GM23338 (cell line): ENCODE data around the gene AGO1. TPM values are rescaled to one million over a fixed set of nuclear protein-coding genes. Genes with fewer than 3 reads are reported as not detected.
"Not testable (repeated sequence)": the region's sequence is repeated elsewhere in the genome, so short reads cannot be mapped to it uniquely, and the experiment has no call there.

Experiments used
- ATAC-seq: fragments of 200-7000 bp; cut with Tn5 transposase; 3 replicates; pipeline ENCODE4 v1.9.1; 2020
- DNase-seq: peaks from one replicate; pipeline ENCODE4 v3.0.0-alpha.2; 2015; ENCODE audit warnings: low spot score
- H2AFZ ChIP-seq: fragments of 200-600 bp; sonication (generic); 2 replicates; pipeline ENCODE4 v1.8.0; 2016; ENCODE audit warnings: antibody characterized with exemption, mild to moderate bottlenecking, moderate library complexity
- H3F3A ChIP-seq: fragments of 200-600 bp; sonication (generic); replicated peaks from 2 replicates; pipeline ENCODE4 v1.8.0; 2017; ENCODE audit warnings: antibody characterized with exemption, mixed run types, low read depth
- H3K27ac ChIP-seq: fragments of 200-600 bp; sonication (generic); 2 replicates; pipeline ENCODE4 v1.6.1; 2016; ENCODE audit warnings: low read depth
- H3K27me3 ChIP-seq: fragments of 200-600 bp; sonication (generic); 2 replicates; pipeline ENCODE4 v1.8.0; 2016; ENCODE audit warnings: mild to moderate bottlenecking, mixed run types, moderate library complexity; ENCODE audit not compliant: insufficient read depth
- H3K36me3 ChIP-seq: fragments of 200-600 bp; sonication (generic); 2 replicates; pipeline ENCODE4 v1.8.0; 2016; ENCODE audit warnings: mild to moderate bottlenecking; ENCODE audit not compliant: insufficient read depth
- H3K4me1 ChIP-seq: fragments of 200-600 bp; sonication (generic); 2 replicates; pipeline ENCODE4 v1.8.0; 2016; ENCODE audit warnings: mild to moderate bottlenecking, moderate library complexity; ENCODE audit not compliant: insufficient read depth
- H3K4me2 ChIP-seq: fragments of 200-600 bp; sonication (generic); 2 replicates; pipeline ENCODE4 v1.7.1; 2017; ENCODE audit warnings: mixed run types
- H3K4me3 ChIP-seq: fragments of 200-600 bp; sonication (generic); 2 replicates; pipeline ENCODE4 v1.6.1; 2016; ENCODE audit warnings: mixed run types
- H3K79me2 ChIP-seq: fragments of 200-600 bp; sonication (generic); replicated peaks from 2 replicates; pipeline ENCODE4 v1.8.0; 2017; ENCODE audit warnings: mild to moderate bottlenecking; ENCODE audit not compliant: insufficient read depth
- H3K9me2 ChIP-seq: fragments of 200-600 bp; sonication (generic); 2 replicates; pipeline ENCODE4 v1.8.0; 2017; ENCODE audit not compliant: insufficient read depth
- H4K20me1 ChIP-seq: fragments of 200-600 bp; sonication (generic); replicated peaks from 2 replicates; pipeline ENCODE4 v1.8.0; 2017; ENCODE audit warnings: mild to moderate bottlenecking; ENCODE audit not compliant: insufficient read depth
- H3K27ac Mint-ChIP-seq: 2 replicates; pipeline ENCODE4 v1.8.0; 2020; ENCODE audit warnings: inconsistent platforms, mild to moderate bottlenecking, moderate library complexity, mixed read lengths
- H3K27me3 Mint-ChIP-seq: 3 replicates; pipeline ENCODE4 v1.8.0; 2022; ENCODE audit warnings: low read depth, mild to moderate bottlenecking, moderate library complexity, mixed read lengths, inconsistent platforms; ENCODE audit not compliant: insufficient read depth, poor library complexity
- H3K36me3 Mint-ChIP-seq: 3 replicates; pipeline ENCODE4 v1.8.0; 2021; ENCODE audit warnings: low read depth, mild to moderate bottlenecking, inconsistent platforms, moderate library complexity, mixed read lengths
- H3K4me1 Mint-ChIP-seq: 3 replicates; pipeline ENCODE4 v1.8.0; 2020; ENCODE audit warnings: mild to moderate bottlenecking, inconsistent platforms, mixed read lengths
- H3K4me3 Mint-ChIP-seq: 3 replicates; pipeline ENCODE4 v1.8.0; 2021; ENCODE audit warnings: moderate library complexity, mild to moderate bottlenecking, inconsistent platforms, mixed read lengths
- H3K9me3 Mint-ChIP-seq: 3 replicates; pipeline ENCODE4 v1.8.0; 2020; ENCODE audit warnings: moderate library complexity, mild to moderate bottlenecking, inconsistent platforms, mixed read lengths
- CREB1 ChIP-seq: fragments of 250-450 bp; sonication (Bioruptor Pico); IDR thresholded peaks from 2 replicates; pipeline ENCODE4 v1.5.0; 2020; ENCODE audit warnings: low read depth, mild to moderate bottlenecking, moderate library complexity
- ETS1 ChIP-seq: IDR thresholded peaks from 2 replicates; pipeline ENCODE4 v1.6.1; 2016; ENCODE audit warnings: antibody characterized with exemption
- EZH2 ChIP-seq: fragments of 200-600 bp; sonication (generic); IDR thresholded peaks from one replicate; pipeline ENCODE4 v1.8.0; 2017; ENCODE audit warnings: antibody characterized with exemption, mild to moderate bottlenecking, low read depth; ENCODE audit not compliant: unreplicated experiment
- NANOG ChIP-seq: IDR thresholded peaks from 2 replicates; pipeline ENCODE4 v1.6.1; 2016; ENCODE audit warnings: antibody characterized with exemption, borderline replicate concordance
- POLR2AphosphoS5 ChIP-seq: IDR thresholded peaks from 2 replicates; pipeline ENCODE4 v1.6.1; 2016; ENCODE audit warnings: antibody characterized with exemption, low read depth
- ZNF114 ChIP-seq: fragments of 250-450 bp; sonication (Bioruptor Pico); IDR thresholded peaks from 2 replicates; pipeline ENCODE4 v1.5.0; 2020; ENCODE audit warnings: mild to moderate bottlenecking, moderate library complexity
- polyA plus RNA-seq: library from polyadenylated mRNA; unstranded; fragments of >200 nt; fragmentation: Nextera tagmentation; extraction: Ambion mirVana; gene quantifications from 2 replicates; pipeline ENCODE4 v1.2.1, GENCODE V29; 2016
- total RNA-seq: library from RNA; depleted of rRNA; stranded (reverse); fragments of >200 nt; shearing (Covaris generic); gene quantifications from 2 replicates; pipeline ENCODE4 v1.2.3, GENCODE V29; 2014

AGO1 gene
- total and polyA plus RNA-seq, 2 experiments from 2014 or later = 10.6 to 65.1 TPM

- not testable (repeated sequence) for H3K9me2 ChIP-seq, H3K4me1 ChIP-seq, H3K36me3 Mint-ChIP-seq, H3K27ac Mint-ChIP-seq, H3K79me2 ChIP-seq, H3K27me3 ChIP-seq, H3K27ac ChIP-seq, H3K9me3 Mint-ChIP-seq, H3K4me1 Mint-ChIP-seq, H3K4me2 ChIP-seq, H3K4me3 ChIP-seq, H3K27me3 Mint-ChIP-seq, H4K20me1 ChIP-seq, H3F3A ChIP-seq, H3K36me3 ChIP-seq
- H3K4me3 Mint-ChIP-seq = peak overlapping the region; percentile 37; the same call in 2 of the 3 replicates
- ATAC-seq (peak; percentile 88), DNase-seq (peak; percentile 83)
- TF ChIP-seq POLR2AphosphoS5 = peak; percentile 27; the same call in 1 of the 2 replicates
- peak overlapping the region; percentile 23; the same call in 1 of the 2 replicates for H2AFZ ChIP-seq
Observed at GRCh38 chr1:35869245-35869950, 13.6 kb upstream of the AGO1 start.

GRCh38 chr1:35870651-35871309 is 12.2 kb upstream of the AGO1 start:
- H3K79me2 ChIP-seq = no peaks in the 10 kb centered on the region
- H3K9me2 ChIP-seq = no peaks in the 10 kb centered on the region
- no peak overlapping the region for H3K27ac Mint-ChIP-seq
- H3K36me3 ChIP-seq = no peaks in the 10 kb centered on the region
- H3K4me3 Mint-ChIP-seq = no peak overlapping the region
- H3K9me3 Mint-ChIP-seq = no peaks in the 10 kb centered on the region; the same call in 2 of the 3 replicates
- no peak overlapping the region for H3K27ac ChIP-seq
- H3K4me2 ChIP-seq = no peak overlapping the region
- H3K4me3 ChIP-seq = no peak overlapping the region
- no peak overlapping the region for H2AFZ ChIP-seq
- peaks cover 3% of the 10 kb centered on the region for H3K27me3 Mint-ChIP-seq
- no peaks in the 10 kb centered on the region for H4K20me1 ChIP-seq
- ATAC-seq (no peak), DNase-seq (no peak)
- no peaks in the 10 kb centered on the region for H3K4me1 ChIP-seq
- peaks cover 4% of the 10 kb centered on the region; the same call in 2 of the 3 replicates for H3K4me1 Mint-ChIP-seq
- no peaks in the 10 kb centered on the region for H3K27me3 ChIP-seq
- TF ChIP-seq CREB1 (CRISPR knock-in tag) (no peak), ETS1 (no peak), ZNF114 (CRISPR knock-in tag) (no peak), EZH2 (no peak), NANOG (no peak)
- H3F3A ChIP-seq = 0 out of 2 replicates have a peak, but pooled peaks cover 5% of the 10 kb centered on the region
- no peaks in the 10 kb centered on the region for H3K36me3 Mint-ChIP-seq

GRCh38 chr1:35873243-35873750 is 9.7 kb upstream of the AGO1 start:
- H3K4me2 ChIP-seq = no peak overlapping the region
- Mint-ChIP-seq H3K36me3 (no peaks in the 10 kb centered on the region), H3K27ac (no peak overlapping the region), H3K4me3 (no peak overlapping the region), H3K4me1 (peaks cover 4% of the 10 kb centered on the region; the same call in 2 of the 3 replicates), H3K27me3 (peaks cover 3% of the 10 kb centered on the region), H3K9me3 (no peaks in the 10 kb centered on the region; the same call in 2 of the 3 replicates)
- H3F3A ChIP-seq = 0 out of 2 replicates have a peak, but pooled peaks cover 3% of the 10 kb centered on the region
- no peaks in the 10 kb centered on the region for H3K27me3 ChIP-seq
- H4K20me1 ChIP-seq = 0 out of 2 replicates have a peak, but pooled peaks cover 2% of the 10 kb centered on the region
- ATAC-seq = no peak
- H2AFZ ChIP-seq = no peak overlapping the region
- no peak for DNase-seq
- no peak overlapping the region for H3K27ac ChIP-seq
- H3K4me3 ChIP-seq = no peak overlapping the region
- no peaks in the 10 kb centered on the region for H3K4me1 ChIP-seq
- no peak for TF ChIP-seq EZH2
- no peaks in the 10 kb centered on the region for H3K79me2 ChIP-seq
- H3K9me2 ChIP-seq = no peaks in the 10 kb centered on the region
- H3K36me3 ChIP-seq = no peaks in the 10 kb centered on the region

- H2AFZ ChIP-seq, H3K36me3 Mint-ChIP-seq, H3K27me3 Mint-ChIP-seq, H3K9me3 Mint-ChIP-seq, ATAC-seq, H3K79me2 ChIP-seq, H3K27me3 ChIP-seq, H3K4me3 ChIP-seq, H3K27ac ChIP-seq, H3K4me2 ChIP-seq, H3K27ac Mint-ChIP-seq, H3K4me1 Mint-ChIP-seq, H3K4me3 Mint-ChIP-seq, H3K36me3 ChIP-seq, H4K20me1 ChIP-seq, DNase-seq, H3F3A ChIP-seq, H3K4me1 ChIP-seq, H3K9me2 ChIP-seq: not testable (repeated sequence)
Observed at GRCh38 chr1:35874115-35874514, 8.9 kb upstream of the AGO1 start.
